GM21529 (cell line): ENCODE results near the gene PPARG.
"Not testable (repeated sequence)": the region's sequence is repeated elsewhere in the genome, so short reads cannot be mapped to it uniquely, and the experiment has no call there.

Source experiments
- ATAC-seq: cut with Tn5 transposase; IDR thresholded peaks from one replicate; pipeline ENCODE4 v1.9.1; 2021; ENCODE audit not compliant: unreplicated experiment

PPARG gene

GRCh38 chr3:12477256-12477655 lies 188.4 kb downstream of the PPARG start:
- ATAC-seq = no peak

- no peak for ATAC-seq
Observed at GRCh38 chr3:12478326-12478725, 189.5 kb downstream of the PPARG start.

DNA sequence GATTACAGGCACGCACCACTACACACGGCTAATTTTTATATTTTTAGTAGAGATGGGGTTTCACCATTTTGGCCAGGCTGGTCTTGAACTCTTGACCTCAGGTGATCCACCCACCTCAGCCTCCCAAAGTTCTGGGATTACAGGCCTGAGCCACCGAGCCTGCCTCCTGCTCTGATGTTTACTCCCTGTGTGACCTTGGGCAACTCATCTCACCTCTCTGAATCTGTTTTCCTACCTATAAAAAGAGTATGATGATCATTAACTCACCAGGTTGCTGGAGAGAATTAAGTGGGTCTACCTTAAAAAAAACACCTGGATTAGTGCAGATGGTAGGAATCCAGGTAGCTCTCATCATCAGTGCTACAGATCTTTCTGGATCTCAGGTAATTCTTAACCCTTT lies 190.3 kb downstream of the PPARG start:
- not testable (repeated sequence) for ATAC-seq

DNA sequence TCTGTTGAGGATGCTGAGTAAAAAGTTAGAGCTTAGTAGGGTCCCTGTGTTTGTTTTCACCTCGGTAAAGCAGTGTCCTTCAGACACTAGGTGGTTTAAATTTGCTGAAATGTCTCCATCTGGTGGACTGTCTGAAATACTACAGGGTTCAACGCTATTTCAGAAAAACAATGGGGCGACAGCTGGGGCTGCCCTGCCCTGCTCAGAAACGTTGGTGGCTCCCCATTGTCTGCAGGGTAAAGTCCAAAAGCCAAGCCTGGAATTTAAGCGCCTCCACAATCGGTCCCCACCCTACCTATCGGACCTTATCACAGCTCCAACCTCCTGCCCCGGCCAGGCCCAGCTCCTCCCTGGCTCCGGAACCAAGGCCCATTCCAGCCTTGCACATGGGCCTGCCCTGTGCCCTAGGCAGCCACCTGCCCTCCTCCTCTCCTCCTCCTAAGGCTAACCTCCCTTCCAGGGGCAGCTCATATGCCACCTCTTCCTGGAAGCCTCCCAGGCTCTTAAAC lies 191.1 kb downstream of the PPARG start:
- peak; percentile 29 for ATAC-seq

DNA sequence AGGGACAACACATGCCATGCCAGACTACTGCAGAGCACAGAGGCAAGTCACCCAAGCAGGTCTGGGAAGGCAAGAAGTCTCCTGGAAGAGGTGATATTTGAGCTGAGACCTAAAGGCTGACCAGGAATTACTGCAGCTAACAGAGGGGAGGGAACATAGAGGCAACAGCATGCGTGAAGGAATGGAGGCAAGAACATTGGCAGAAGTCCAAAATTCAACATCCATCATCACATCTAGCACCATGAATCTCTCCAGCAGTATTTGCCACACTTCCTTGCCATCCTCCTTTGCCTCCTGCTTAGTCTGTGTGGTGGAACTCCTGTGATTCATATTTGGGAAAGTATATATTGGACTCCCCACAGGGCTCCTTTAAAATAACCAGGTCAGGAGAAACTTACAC lies 194.5 kb downstream of the PPARG start:
- no peak for ATAC-seq

- no peak for ATAC-seq
Observed at GRCh38 chr3:12483872-12484197, 195.0 kb downstream of the PPARG start.
